GM23248 (cell line): ENCODE measurements around the gene ZNF385A. TPM values are rescaled to one million over a fixed set of nuclear protein-coding genes. Genes with fewer than 3 reads are reported as not detected.

Source experiments
- DNase-seq: peaks from one replicate; pipeline ENCODE4 v3.0.0-alpha.2; 2015
- H2AFZ ChIP-seq: fragments of 200-600 bp; sonication (generic); 2 replicates; pipeline ENCODE4 v1.6.1; 2016; ENCODE audit warnings: antibody characterized with exemption
- H3F3A ChIP-seq: fragments of 200-600 bp; sonication (generic); 2 replicates; pipeline ENCODE4 v1.6.1; 2016; ENCODE audit warnings: mild to moderate bottlenecking, antibody characterized with exemption, mixed run types; ENCODE audit not compliant: insufficient read depth
- H3K27ac ChIP-seq: fragments of 200-600 bp; sonication (generic); 2 replicates; pipeline ENCODE4 v1.5.1; 2016; ENCODE audit warnings: mild to moderate bottlenecking
- H3K27me3 ChIP-seq: fragments of 200-600 bp; sonication (generic); replicated peaks from 2 replicates; pipeline ENCODE4 v1.6.1; 2016; ENCODE audit warnings: mild to moderate bottlenecking; ENCODE audit not compliant: insufficient read depth
- H3K36me3 ChIP-seq: fragments of 200-600 bp; sonication (generic); 2 replicates; pipeline ENCODE4 v1.6.1; 2016; ENCODE audit warnings: low read depth, mild to moderate bottlenecking
- H3K4me1 ChIP-seq: fragments of 200-600 bp; sonication (generic); 2 replicates; pipeline ENCODE4 v1.6.1; 2016; ENCODE audit warnings: mild to moderate bottlenecking; ENCODE audit not compliant: insufficient read depth
- H3K4me2 ChIP-seq: fragments of 200-600 bp; sonication (generic); one replicate; pipeline ENCODE4 v1.6.1; 2016; ENCODE audit warnings: mild to moderate bottlenecking; ENCODE audit not compliant: unreplicated experiment
- H3K4me3 ChIP-seq: fragments of 200-600 bp; sonication (generic); 2 replicates; pipeline ENCODE4 v1.5.1; 2016; ENCODE audit warnings: mild to moderate bottlenecking
- H3K79me2 ChIP-seq: fragments of 200-600 bp; sonication (generic); 2 replicates; pipeline ENCODE4 v1.6.1; 2016; ENCODE audit warnings: mild to moderate bottlenecking; ENCODE audit not compliant: insufficient read depth
- H3K9ac ChIP-seq: fragments of 200-600 bp; sonication (generic); 2 replicates; pipeline ENCODE4 v1.6.1; 2016; ENCODE audit warnings: mild to moderate bottlenecking
- H3K9me2 ChIP-seq: fragments of 200-600 bp; sonication (generic); 2 replicates; pipeline ENCODE4 v1.6.1; 2016; ENCODE audit warnings: mixed run types, mild to moderate bottlenecking, moderate library complexity; ENCODE audit not compliant: insufficient read depth
- H3K9me3 ChIP-seq: fragments of 200-600 bp; sonication (generic); one replicate; pipeline ENCODE4 v1.6.1; 2017; ENCODE audit warnings: low read depth
- H4K20me1 ChIP-seq: fragments of 200-600 bp; sonication (generic); 2 replicates; pipeline ENCODE4 v1.6.0; 2016; ENCODE audit not compliant: insufficient read depth
- EZH2 ChIP-seq: fragments of 200-600 bp; sonication (generic); IDR thresholded peaks from 2 replicates; pipeline ENCODE4 v1.6.1; 2018; ENCODE audit warnings: antibody characterized with exemption, mild to moderate bottlenecking; ENCODE audit not compliant: insufficient read depth, poor library complexity, severe bottlenecking
- EZH2phosphoT487 ChIP-seq: fragments of 200-600 bp; sonication (generic); IDR thresholded peaks from 2 replicates; pipeline ENCODE4 v1.6.1; 2018; ENCODE audit warnings: antibody characterized with exemption, moderate library complexity, mild to moderate bottlenecking, low read depth; ENCODE audit not compliant: insufficient read depth
- WGBS, 2 experiments: methylation state at CpG; one replicate each; pipeline ENCODE4 v1.1.6; 2015 to 2017; ENCODE audit warnings: low lambda C conversion rate in 2 of 2, low coverage in 1 of 2; ENCODE audit errors: missing lambda C conversion rate in 2 of 2; 5-methylcytosine and 5-hydroxymethylcytosine counted together
- in situ Hi-C: fragments of 300-500 bp; cut with MboI; formaldehyde crosslinking; loops from 2 replicates; pipeline ENCODE4 v1.15.0; 2020
- polyA plus RNA-seq: library from polyadenylated mRNA; unstranded; fragments of >200 nt; fragmentation: Nextera tagmentation; extraction: Ambion mirVana; gene quantifications from 2 replicates; pipeline ENCODE4 v1.2.1, GENCODE V29; 2016
- total RNA-seq: library from RNA; depleted of rRNA; stranded (reverse); fragments of >200 nt; shearing (Covaris generic); gene quantifications from 2 replicates; pipeline ENCODE4 v1.2.3, GENCODE V29; 2014

The ZNF385A gene
- total and polyA plus RNA-seq, 2 experiments from 2014 or later, result 1.8 to 3.1 TPM

DNA sequence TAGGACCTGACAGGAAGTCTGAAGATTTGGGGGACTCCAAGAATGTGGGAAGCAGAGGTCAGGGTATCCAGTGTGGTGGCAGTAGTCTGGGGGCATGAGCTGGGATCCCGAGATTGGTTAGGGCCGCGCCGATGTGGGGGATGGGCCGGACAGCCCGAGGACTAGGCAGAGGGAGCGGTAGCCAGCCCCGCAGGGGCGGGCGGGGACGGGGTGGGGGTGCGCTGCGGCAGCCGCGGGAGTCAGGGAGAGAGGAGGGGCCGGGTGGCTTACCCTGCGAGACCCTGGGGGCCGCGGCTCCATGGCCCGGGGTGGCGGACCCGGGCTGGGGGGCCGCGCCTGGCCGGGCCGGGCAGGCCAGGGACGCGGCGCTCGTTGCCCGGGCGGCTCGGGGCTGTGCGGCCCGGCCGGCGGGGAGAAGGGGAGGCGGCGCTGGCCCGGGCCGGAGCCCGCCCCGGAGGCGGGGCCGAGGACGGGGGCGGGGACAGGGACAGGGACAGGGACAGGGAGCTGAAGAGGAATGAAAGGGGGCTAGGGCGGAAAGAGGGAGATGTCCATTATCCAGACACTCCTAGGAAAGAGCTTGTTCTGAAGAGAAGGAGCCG is 5.6 kb downstream of the ZNF385A start:
- Histone ChIP-seq H3K27me3 (no peaks in the 10 kb centered on the region), H3K9me3 (no peaks in the 10 kb centered on the region), H4K20me1 (no peaks in the 10 kb centered on the region), H3K79me2 (no peaks in the 10 kb centered on the region), H3K27ac (no peak overlapping the region), H2AFZ (peak overlapping the region; percentile 73), H3K9ac (peak overlapping the region; percentile 68), H3K36me3 (no peaks in the 10 kb centered on the region), H3F3A (peaks cover 11% of the 10 kb centered on the region; the same call in 1 of the 2 replicates), H3K4me2 (peak overlapping the region; percentile 90), H3K4me3 (peak overlapping the region; percentile 66), H3K9me2 (no peaks in the 10 kb centered on the region), H3K4me1 (peaks cover 12% of the 10 kb centered on the region)
- WGBS, 2 experiments, result 0 to 2% methylated on average over 16 to 48 of the region's 49 CpGs
- TF ChIP-seq EZH2, result no peak
- TF ChIP-seq EZH2phosphoT487, result no peak
- in situ Hi-C loops, result no loop called here
- DNase-seq, result peak; percentile 76

DNA sequence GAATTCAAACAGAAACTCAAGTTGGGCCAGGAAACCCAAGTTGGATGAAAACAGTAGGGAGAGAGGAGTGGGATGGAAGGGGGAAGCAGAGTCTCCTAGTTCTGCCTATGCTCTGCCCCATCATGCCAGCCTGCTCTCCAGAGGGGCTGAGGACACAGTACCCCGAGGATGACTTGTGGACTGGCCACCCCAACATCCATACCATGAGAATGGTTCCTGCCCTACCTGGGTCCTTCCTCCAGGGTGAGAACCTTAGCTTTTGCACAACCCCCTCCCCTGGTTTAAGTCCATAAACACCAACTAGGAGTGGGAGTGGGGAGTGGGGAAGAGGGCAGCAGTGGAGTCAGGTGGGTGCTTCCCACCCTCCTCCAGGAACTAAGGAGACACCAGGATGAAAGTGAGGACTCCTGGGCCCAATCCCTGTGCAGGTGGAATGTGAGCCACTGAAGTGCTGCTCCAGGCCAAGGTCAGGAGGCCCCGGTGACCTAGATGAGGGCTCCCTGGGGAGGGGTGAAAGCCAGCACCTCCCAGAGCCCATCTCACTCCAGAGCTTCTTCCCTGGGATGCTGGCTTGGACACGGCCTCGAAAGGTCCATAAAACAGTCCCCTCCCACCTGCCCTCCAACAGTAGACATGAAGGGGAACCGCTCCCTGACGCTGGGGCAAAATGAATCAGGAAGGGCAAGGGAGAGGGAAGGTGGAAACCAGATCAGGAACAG is 6.6 kb downstream of the ZNF385A start:
- Histone ChIP-seq H3K9ac (no peak overlapping the region), H3K9me3 (no peaks in the 10 kb centered on the region), H3K36me3 (no peaks in the 10 kb centered on the region), H3F3A (peaks cover 4% of the 10 kb centered on the region; the same call in 1 of the 2 replicates), H3K4me3 (peak overlapping the region; percentile 66; the same call in 1 of the 2 replicates), H3K4me2 (no peak overlapping the region), H2AFZ (no peak overlapping the region), H3K27ac (no peak overlapping the region), H4K20me1 (no peaks in the 10 kb centered on the region), H3K4me1 (peaks cover 7% of the 10 kb centered on the region), H3K79me2 (no peaks in the 10 kb centered on the region), H3K9me2 (no peaks in the 10 kb centered on the region), H3K27me3 (no peaks in the 10 kb centered on the region)
- WGBS, 2 experiments, result 82 to 85% methylated on average over 6 of the region's 6 CpGs
- in situ Hi-C loops, result no loop called here
- no peak for DNase-seq
- no peak for TF ChIP-seq EZH2phosphoT487
- no peak for TF ChIP-seq EZH2

DNA sequence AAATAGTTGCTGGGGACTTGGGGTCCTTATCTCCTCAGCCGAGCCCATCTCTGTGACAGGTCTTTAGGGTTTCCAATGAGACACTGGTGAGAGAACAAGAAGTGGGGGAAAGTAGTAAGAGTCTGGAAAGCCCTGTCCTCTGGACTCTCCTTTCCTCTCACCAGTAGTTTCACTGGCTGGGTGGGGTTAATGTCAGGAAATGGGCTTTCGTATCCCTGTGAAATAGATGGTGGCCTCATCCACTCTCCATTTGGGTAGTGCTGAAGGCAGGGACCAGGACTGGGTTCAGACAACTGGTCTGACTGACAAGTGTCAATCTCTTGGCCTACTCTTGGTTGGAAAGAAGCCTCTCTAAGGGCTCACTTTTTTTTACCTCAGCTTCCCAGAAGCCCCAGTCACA is 7.5 kb downstream of the ZNF385A start:
- Histone ChIP-seq H3K4me3 (no peak overlapping the region), H3K9me3 (no peaks in the 10 kb centered on the region), H3K9me2 (no peaks in the 10 kb centered on the region), H3F3A (peaks cover 7% of the 10 kb centered on the region; the same call in 1 of the 2 replicates), H3K36me3 (no peaks in the 10 kb centered on the region), H4K20me1 (no peaks in the 10 kb centered on the region), H3K27me3 (no peaks in the 10 kb centered on the region), H3K9ac (no peak overlapping the region), H3K27ac (no peak overlapping the region), H2AFZ (no peak overlapping the region), H3K79me2 (no peaks in the 10 kb centered on the region), H3K4me1 (no peaks in the 10 kb centered on the region), H3K4me2 (no peak overlapping the region)
- in situ Hi-C loops, result no loop called here
- no peak for DNase-seq
- WGBS, 2 experiments, result 83 to 87% methylated on average over 2 of the region's 2 CpGs
- TF ChIP-seq EZH2phosphoT487 (no peak), EZH2 (no peak)

DNA sequence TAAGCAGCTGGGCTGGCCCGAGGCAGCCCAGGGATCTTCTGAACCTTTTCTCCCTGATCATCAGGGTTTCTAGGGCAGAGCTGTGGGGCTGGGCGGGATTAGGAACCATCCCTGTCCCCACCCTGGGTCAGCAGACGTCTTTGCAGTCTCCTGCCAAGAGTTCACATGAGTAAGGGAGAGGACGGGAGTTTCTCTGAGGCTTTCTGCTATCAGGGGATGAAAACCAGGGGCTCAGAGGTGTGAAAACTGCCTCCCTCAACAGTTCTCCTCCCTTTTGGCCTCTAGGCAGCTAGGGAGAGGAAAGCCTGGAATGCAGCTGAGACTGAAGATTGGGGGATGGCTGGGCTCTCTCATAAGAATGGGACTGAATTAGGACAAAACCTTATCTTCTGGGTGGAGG is 7.9 kb downstream of the ZNF385A start:
- H3K27me3 ChIP-seq, result no peaks in the 10 kb centered on the region
- H4K20me1 ChIP-seq, result no peaks in the 10 kb centered on the region
- H3K9ac ChIP-seq, result no peak overlapping the region
- no peak overlapping the region for H3K4me3 ChIP-seq
- in situ Hi-C loops, result no loop called here
- no peaks in the 10 kb centered on the region for H3K9me3 ChIP-seq
- 58 to 66% methylated on average over 4 of the region's 4 CpGs for WGBS, 2 experiments
- H3F3A ChIP-seq, result peaks cover 9% of the 10 kb centered on the region; the same call in 1 of the 2 replicates
- H3K36me3 ChIP-seq, result no peaks in the 10 kb centered on the region
- H3K4me1 ChIP-seq, result no peaks in the 10 kb centered on the region
- H2AFZ ChIP-seq, result no peak overlapping the region
- H3K9me2 ChIP-seq, result no peaks in the 10 kb centered on the region
- no peak for DNase-seq
- no peak overlapping the region for H3K4me2 ChIP-seq
- no peak overlapping the region for H3K27ac ChIP-seq
- no peak for TF ChIP-seq EZH2phosphoT487
- TF ChIP-seq EZH2, result no peak
- no peaks in the 10 kb centered on the region for H3K79me2 ChIP-seq
